Lower leg skin (tissue), 3 donors: ENCODE data around the gene DHRSX.

Source experiments
- POLR2A ChIP-seq, 2 donors: fragments of 450-650 bp; IDR thresholded peaks; one replicate each; pipeline ENCODE4 v1.6.1; 2016 to 2017; ENCODE audit warnings: antibody characterized with exemption in 2 of 2, mild to moderate bottlenecking in 1 of 2, moderate library complexity in 1 of 2
- TF ChIP-seq, protein P1 (sequence below), 3 donors: fragments of 450-650 bp; IDR thresholded peaks; one replicate each; pipeline ENCODE4 v1.5.1; 2016; ENCODE audit warnings: antibody characterized with exemption in 3 of 3, mild to moderate bottlenecking in 3 of 3, moderate library complexity in 2 of 3

DNA sequence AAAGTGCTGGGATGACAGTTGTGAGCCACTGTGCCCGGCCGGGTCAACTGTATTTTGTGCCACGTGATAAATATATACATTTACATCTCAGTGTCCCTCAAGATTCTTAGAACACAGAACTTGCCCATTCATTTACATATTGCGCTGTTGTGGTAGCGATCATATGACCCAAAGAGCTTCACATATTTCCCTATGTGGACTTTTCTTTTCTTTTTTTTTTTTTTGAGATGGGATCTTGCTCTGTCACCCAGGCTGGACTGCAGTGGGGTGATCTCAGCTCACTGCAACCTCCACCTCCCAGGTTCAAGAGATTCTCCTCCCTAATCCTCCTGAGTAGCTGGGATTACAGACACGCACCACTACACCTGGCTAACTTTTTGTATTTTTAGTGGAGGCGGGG lies 180.7 kb downstream of the DHRSX start:
- TF ChIP-seq, protein P1, sequence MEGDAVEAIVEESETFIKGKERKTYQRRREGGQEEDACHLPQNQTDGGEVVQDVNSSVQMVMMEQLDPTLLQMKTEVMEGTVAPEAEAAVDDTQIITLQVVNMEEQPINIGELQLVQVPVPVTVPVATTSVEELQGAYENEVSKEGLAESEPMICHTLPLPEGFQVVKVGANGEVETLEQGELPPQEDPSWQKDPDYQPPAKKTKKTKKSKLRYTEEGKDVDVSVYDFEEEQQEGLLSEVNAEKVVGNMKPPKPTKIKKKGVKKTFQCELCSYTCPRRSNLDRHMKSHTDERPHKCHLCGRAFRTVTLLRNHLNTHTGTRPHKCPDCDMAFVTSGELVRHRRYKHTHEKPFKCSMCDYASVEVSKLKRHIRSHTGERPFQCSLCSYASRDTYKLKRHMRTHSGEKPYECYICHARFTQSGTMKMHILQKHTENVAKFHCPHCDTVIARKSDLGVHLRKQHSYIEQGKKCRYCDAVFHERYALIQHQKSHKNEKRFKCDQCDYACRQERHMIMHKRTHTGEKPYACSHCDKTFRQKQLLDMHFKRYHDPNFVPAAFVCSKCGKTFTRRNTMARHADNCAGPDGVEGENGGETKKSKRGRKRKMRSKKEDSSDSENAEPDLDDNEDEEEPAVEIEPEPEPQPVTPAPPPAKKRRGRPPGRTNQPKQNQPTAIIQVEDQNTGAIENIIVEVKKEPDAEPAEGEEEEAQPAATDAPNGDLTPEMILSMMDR (IDR thresholded peaks at IDR 0.05): no peak
- TF ChIP-seq POLR2A (IDR thresholded peaks at IDR 0.05): no peak
